WTC11 (cell line): ENCODE data around the gene KLC1. TPM values are rescaled to one million over a fixed set of nuclear protein-coding genes. Genes with fewer than 3 reads are reported as not detected.

Source experiments
- ATAC-seq: fragments of 200-7000 bp; cut with Tn5 transposase; 2 replicates; pipeline ENCODE4 v1.10.0; 2021; ENCODE audit warnings: mild to moderate bottlenecking, moderate library complexity
- CTCF ChIA-PET: fragments of 300-600 bp; sonication (Branson Sonifier 250); formaldehyde crosslinking; loops from one replicate; lab custom pipeline; 2021; ENCODE audit warnings: antibody characterized with exemption; lab: Charles Lee
- POLR2A ChIA-PET: fragments of 350-600 bp; sonication (Branson Sonifier 250); formaldehyde crosslinking; loops from one replicate; lab custom pipeline; 2021; ENCODE audit warnings: antibody characterized with exemption; lab: Charles Lee
- DNase-seq: peaks from one replicate; pipeline ENCODE4 v3.0.0; 2021; ENCODE audit warnings: low spot score
- H3K27ac Mint-ChIP-seq: 2 replicates; pipeline ENCODE4 v1.8.0; 2021; ENCODE audit warnings: mixed read lengths
- H3K27me3 Mint-ChIP-seq: 2 replicates; pipeline ENCODE4 v1.8.0; 2021; ENCODE audit warnings: low read depth, mild to moderate bottlenecking, moderate library complexity, mixed read lengths
- H3K36me3 Mint-ChIP-seq: 2 replicates; pipeline ENCODE4 v1.8.0; 2021; ENCODE audit warnings: mixed read lengths
- H3K4me1 Mint-ChIP-seq: 2 replicates; pipeline ENCODE4 v1.8.0; 2022; ENCODE audit warnings: mixed read lengths
- H3K4me3 Mint-ChIP-seq: 2 replicates; pipeline ENCODE4 v1.8.0; 2021; ENCODE audit warnings: mild to moderate bottlenecking, moderate library complexity, mixed read lengths
- H3K9me3 Mint-ChIP-seq: 2 replicates; pipeline ENCODE4 v1.8.0; 2021; ENCODE audit warnings: mixed read lengths
- AR ChIP-seq: fragments of 250-450 bp; sonication (Bioruptor Pico); IDR thresholded peaks from 2 replicates; pipeline ENCODE4 v1.9.0; 2021; ENCODE audit warnings: mild to moderate bottlenecking
- ARID4B ChIP-seq: sonication (generic); formaldehyde crosslinking; IDR thresholded peaks from 2 replicates; pipeline ENCODE4 v1.8.0; 2023; ENCODE audit warnings: missing genetic modification reagents, mild to moderate bottlenecking, borderline replicate concordance
- ATF1 ChIP-seq: sonication (generic); formaldehyde crosslinking; IDR thresholded peaks from 2 replicates; pipeline ENCODE4 v1.8.1; 2023; ENCODE audit warnings: mild to moderate bottlenecking, moderate library complexity, missing genetic modification reagents
- CREM ChIP-seq: sonication (generic); formaldehyde crosslinking; IDR thresholded peaks from 2 replicates; pipeline ENCODE4 v1.8.1; 2022; ENCODE audit warnings: mild to moderate bottlenecking, missing genetic modification reagents, moderate library complexity
- EMX1 ChIP-seq: fragments of 250-450 bp; sonication (Bioruptor Pico); IDR thresholded peaks from 2 replicates; pipeline ENCODE4 v1.8.0; 2021; ENCODE audit warnings: mild to moderate bottlenecking
- FOXP4 ChIP-seq: sonication (generic); formaldehyde crosslinking; IDR thresholded peaks from 2 replicates; pipeline ENCODE4 v1.8.0; 2022; ENCODE audit warnings: mild to moderate bottlenecking, missing genetic modification reagents
- GTF2I ChIP-seq: fragments of 250-450 bp; sonication (Bioruptor Pico); conservative IDR thresholded peaks from 2 replicates; pipeline ENCODE4 v1.4.0; 2021; ENCODE audit warnings: mild to moderate bottlenecking
- NR1H2 ChIP-seq: sonication (generic); formaldehyde crosslinking; IDR thresholded peaks from 2 replicates; pipeline ENCODE4 v1.9.0; 2021; ENCODE audit warnings: mild to moderate bottlenecking, moderate library complexity, missing genetic modification reagents
- NR2C2 ChIP-seq: sonication (generic); formaldehyde crosslinking; IDR thresholded peaks from 2 replicates; pipeline ENCODE4 v1.8.0; 2022; ENCODE audit warnings: mild to moderate bottlenecking, missing genetic modification reagents
- SMAD3 ChIP-seq: sonication (generic); formaldehyde crosslinking; IDR thresholded peaks from 2 replicates; pipeline ENCODE4 v1.8.0; 2022; ENCODE audit warnings: missing genetic modification reagents, mild to moderate bottlenecking, borderline replicate concordance
- STAT6 ChIP-seq: sonication (generic); formaldehyde crosslinking; conservative IDR thresholded peaks from 2 replicates; pipeline ENCODE4 v1.8.1; 2023; ENCODE audit warnings: mild to moderate bottlenecking, low read depth, missing genetic modification reagents, moderate library complexity
- TEAD1 ChIP-seq: sonication (generic); formaldehyde crosslinking; IDR thresholded peaks from 2 replicates; pipeline ENCODE4 v1.8.0; 2022; ENCODE audit warnings: mild to moderate bottlenecking, missing genetic modification reagents
- ZNF263 ChIP-seq: sonication (generic); formaldehyde crosslinking; IDR thresholded peaks from 2 replicates; pipeline ENCODE4 v1.8.1; 2022; ENCODE audit warnings: low read depth, mild to moderate bottlenecking, moderate library complexity, missing genetic modification reagents
- total RNA-seq: library from RNA; stranded (reverse); gene quantifications from 3 replicates; pipeline ENCODE4 v1.2.3, GENCODE V29; 2021
- TF ChIP-seq, protein P1 (sequence below): sonication (generic); formaldehyde crosslinking; IDR thresholded peaks from 2 replicates; pipeline ENCODE4 v1.8.1; 2022; ENCODE audit warnings: mild to moderate bottlenecking, moderate library complexity, missing genetic modification reagents
- TF ChIP-seq, protein P2 (sequence below): sonication (generic); formaldehyde crosslinking; IDR thresholded peaks from 2 replicates; pipeline ENCODE4 v1.8.0; 2022; ENCODE audit warnings: mild to moderate bottlenecking, missing genetic modification reagents

The KLC1 gene
- total RNA-seq, 1 experiment from 2014 or later, result 171 TPM

GRCh38 chr14:103633391-103633790, 4.4 kb downstream of the KLC1 start:
- Mint-ChIP-seq H3K4me3 (no peak overlapping the region), H3K36me3 (no peaks in the 10 kb centered on the region; the same call in 1 of the 2 replicates), H3K27ac (peak overlapping the region; percentile 78; the same call in 1 of the 2 replicates), H3K4me1 (peaks cover 21% of the 10 kb centered on the region), H3K27me3 (no peaks in the 10 kb centered on the region), H3K9me3 (no peaks in the 10 kb centered on the region)
- 0 out of 2 replicates have a peak, but pooled peaks have one; percentile 54 for TF ChIP-seq ZNF263 (CRISPR knock-in tag)
- TF ChIP-seq, protein P1, sequence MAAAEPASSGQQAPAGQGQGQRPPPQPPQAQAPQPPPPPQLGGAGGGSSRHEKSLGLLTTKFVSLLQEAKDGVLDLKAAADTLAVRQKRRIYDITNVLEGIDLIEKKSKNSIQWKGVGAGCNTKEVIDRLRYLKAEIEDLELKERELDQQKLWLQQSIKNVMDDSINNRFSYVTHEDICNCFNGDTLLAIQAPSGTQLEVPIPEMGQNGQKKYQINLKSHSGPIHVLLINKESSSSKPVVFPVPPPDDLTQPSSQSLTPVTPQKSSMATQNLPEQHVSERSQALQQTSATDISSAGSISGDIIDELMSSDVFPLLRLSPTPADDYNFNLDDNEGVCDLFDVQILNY, result no peak
- ATAC-seq (no peak), DNase-seq (no peak)
- CTCF ChIA-PET, result no interaction called here
- POLR2A ChIA-PET, result no interaction called here

- no peaks in the 10 kb centered on the region; the same call in 1 of the 2 replicates for H3K36me3 Mint-ChIP-seq
- ChIA-PET POLR2A (no interaction called here), CTCF (no interaction called here)
- no peak for ATAC-seq
- H3K4me1 Mint-ChIP-seq, result peaks cover 21% of the 10 kb centered on the region
- H3K27ac Mint-ChIP-seq, result peak overlapping the region; percentile 87
- no peak for DNase-seq
- H3K9me3 Mint-ChIP-seq, result no peaks in the 10 kb centered on the region
- H3K27me3 Mint-ChIP-seq, result no peaks in the 10 kb centered on the region
- no peak for TF ChIP-seq STAT6 (CRISPR knock-in tag)
- no peak for TF ChIP-seq NR2C2
- TF ChIP-seq EMX1 (CRISPR knock-in tag), result no peak
- no peak for TF ChIP-seq FOXP4 (CRISPR knock-in tag)
- no peak for TF ChIP-seq CREM (CRISPR knock-in tag)
- TF ChIP-seq SMAD3 (CRISPR knock-in tag), result no peak
- TF ChIP-seq TEAD1, result no peak
- TF ChIP-seq NR1H2 (CRISPR knock-in tag), result no peak
- no peak for TF ChIP-seq ATF1 (CRISPR knock-in tag)
- H3K4me3 Mint-ChIP-seq, result no peak overlapping the region
Observed at GRCh38 chr14:103634156-103634555, 5.1 kb downstream of the KLC1 start.

DNA sequence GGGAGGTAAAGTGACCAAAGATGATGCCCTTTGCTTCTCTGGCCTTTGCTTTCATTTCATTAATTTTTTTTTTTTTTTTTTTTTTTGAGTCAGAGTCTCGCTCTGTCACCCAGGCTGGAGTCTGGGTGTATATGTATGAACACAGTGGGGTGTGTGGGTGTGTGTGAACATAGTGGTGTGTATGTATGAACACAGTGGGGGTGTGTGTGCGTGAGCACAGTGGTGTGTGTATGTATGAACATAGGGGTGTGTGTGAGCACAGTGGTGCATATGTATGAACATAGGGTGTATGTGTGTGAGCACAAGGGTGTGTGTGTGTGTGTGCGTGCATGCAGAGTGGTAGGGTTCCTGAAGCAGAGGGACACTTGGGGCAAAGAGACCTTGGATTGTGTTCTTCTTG, 9.6 kb downstream of the KLC1 start:
- CTCF ChIA-PET, result no interaction called here
- Mint-ChIP-seq H3K4me1 (peaks cover 4% of the 10 kb centered on the region), H3K27me3 (no peaks in the 10 kb centered on the region), H3K9me3 (no peaks in the 10 kb centered on the region), H3K36me3 (no peaks in the 10 kb centered on the region; the same call in 1 of the 2 replicates), H3K4me3 (no peak overlapping the region)
- DNase-seq, result no peak
- TF ChIP-seq, protein P2, sequence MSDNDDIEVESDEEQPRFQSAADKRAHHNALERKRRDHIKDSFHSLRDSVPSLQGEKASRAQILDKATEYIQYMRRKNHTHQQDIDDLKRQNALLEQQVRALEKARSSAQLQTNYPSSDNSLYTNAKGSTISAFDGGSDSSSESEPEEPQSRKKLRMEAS (CRISPR knock-in tag), result no peak
- TF ChIP-seq GTF2I (CRISPR knock-in tag), result no peak
- no peak for TF ChIP-seq ARID4B
- no peak for TF ChIP-seq AR (CRISPR knock-in tag)
- TF ChIP-seq, all 79 proteins: peak for 0
- ATAC-seq, result no peak
- POLR2A ChIA-PET, result interaction anchor here (0.6 kb wide), 1 partner anchor 198 kb away, joined by 4 read pairs; no protein-coding TSS in a partner anchor
- no peak overlapping the region for H3K27ac Mint-ChIP-seq
